ENCODE data around the gene ACTA2. TPM values are rescaled to one million over a fixed set of nuclear protein-coding genes. Genes with fewer than 3 reads are reported as not detected.
A peak's percentile ranks its signal among the peaks of the same experiment; 100 is the strongest.
"Not testable (repeated sequence)": the region's sequence is repeated elsewhere in the genome, so short reads cannot be mapped to it uniquely, and the experiment has no call there.

Gene ACTA2
- total RNA-seq, 1 donor from 2014 or later = 26.1 TPM

GRCh38 chr10:88954458-88955083 lies 2.0 kb upstream of the ACTA2 start:
- FAIRE-seq (no peak), DNase-seq (ENCODE audit: low spot score in 2 of 2) (no peak)

GRCh38 chr10:88953662-88954061 lies 1.1 kb upstream of the ACTA2 start:
- DNase-seq (ENCODE audit: low spot score in 2 of 2) (no peak), FAIRE-seq (no peak)

DNA sequence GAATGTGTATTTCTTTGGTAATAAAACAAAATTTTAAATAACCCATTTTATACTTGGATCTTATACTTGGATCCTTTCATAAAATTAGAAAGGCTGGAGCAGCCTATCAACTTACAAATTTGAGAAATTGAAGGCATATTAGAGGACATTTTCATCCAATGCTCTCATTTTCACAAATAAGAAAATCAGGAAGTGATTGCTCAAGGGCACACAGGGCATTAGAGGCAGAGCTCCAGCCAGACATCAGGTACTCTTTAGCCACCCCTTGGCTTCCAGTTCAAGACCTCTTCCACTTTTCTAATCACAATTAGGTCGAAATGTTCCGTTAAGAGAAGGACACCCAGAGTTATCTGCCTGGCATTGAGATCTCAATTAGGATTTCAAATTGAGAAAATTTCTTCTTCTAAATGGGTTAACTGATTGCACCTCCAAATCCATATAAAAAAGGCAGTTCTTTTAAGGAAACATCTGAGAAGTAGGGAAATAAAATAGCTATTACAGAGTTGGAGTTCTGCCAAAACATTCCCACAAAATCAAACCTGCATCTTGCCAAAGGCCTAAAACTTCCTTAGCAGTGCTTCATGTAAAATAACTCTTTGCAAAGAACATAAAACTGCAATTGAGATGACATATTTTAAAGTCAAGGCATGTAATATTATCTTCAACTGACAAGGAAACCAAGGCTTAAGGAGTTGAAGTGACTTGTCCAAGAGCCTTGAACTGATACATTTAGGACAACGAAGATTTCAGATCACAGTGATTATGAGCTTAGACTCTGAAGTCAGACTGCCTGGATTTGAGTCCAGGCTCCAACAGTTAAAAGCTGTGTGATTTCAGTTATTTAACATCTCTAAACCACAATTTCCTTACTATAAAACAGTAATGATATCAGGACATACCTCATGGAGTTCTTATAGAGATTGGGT lies 2.4 kb downstream of the ACTA2 start:
- no peak for DNase-seq (ENCODE audit: low spot score in 2 of 2)
- FAIRE-seq = no peak

- no peak for DNase-seq (ENCODE audit: low spot score in 2 of 2)
- FAIRE-seq = no peak
These were observed 3.5 kb downstream of the ACTA2 start for GRCh38 chr10:88949051-88949450.

GRCh38 chr10:88946965-88947590 lies 5.5 kb downstream of the ACTA2 start:
- FAIRE-seq (no peak), DNase-seq (ENCODE audit: low spot score in 2 of 2) (no peak)

- FAIRE-seq = no peak
- DNase-seq (ENCODE audit: low spot score in 2 of 2) = no peak
These were observed 6.4 kb downstream of the ACTA2 start for GRCh38 chr10:88946200-88946599.

- no peak for FAIRE-seq
- DNase-seq (ENCODE audit: low spot score in 2 of 2) = no peak
These were observed 7.8 kb downstream of the ACTA2 start for GRCh38 chr10:88944813-88945212.

- FAIRE-seq = no peak
- no peak for DNase-seq (ENCODE audit: low spot score in 2 of 2)
These were observed 8.8 kb downstream of the ACTA2 start for GRCh38 chr10:88943778-88944177.

DNA sequence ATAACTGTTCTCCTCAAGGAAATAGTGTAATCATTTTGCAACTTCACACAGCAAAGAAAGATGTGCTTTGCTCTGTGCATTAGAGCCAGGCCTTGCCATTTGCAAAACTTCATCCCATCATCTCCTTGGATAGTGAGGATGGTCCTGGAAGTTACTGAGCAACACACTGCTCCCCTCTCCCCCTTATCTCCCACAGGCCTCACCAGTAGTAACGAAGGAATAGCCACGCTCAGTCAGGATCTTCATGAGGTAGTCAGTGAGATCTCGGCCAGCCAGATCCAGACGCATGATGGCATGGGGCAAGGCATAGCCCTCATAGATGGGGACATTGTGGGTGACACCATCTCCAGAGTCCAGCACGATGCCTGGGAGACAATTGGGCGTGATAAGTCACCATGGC lies 11.5 kb downstream of the ACTA2 start:
- DNase-seq (ENCODE audit: low spot score in 2 of 2) (no peak), FAIRE-seq (no peak)

DNA sequence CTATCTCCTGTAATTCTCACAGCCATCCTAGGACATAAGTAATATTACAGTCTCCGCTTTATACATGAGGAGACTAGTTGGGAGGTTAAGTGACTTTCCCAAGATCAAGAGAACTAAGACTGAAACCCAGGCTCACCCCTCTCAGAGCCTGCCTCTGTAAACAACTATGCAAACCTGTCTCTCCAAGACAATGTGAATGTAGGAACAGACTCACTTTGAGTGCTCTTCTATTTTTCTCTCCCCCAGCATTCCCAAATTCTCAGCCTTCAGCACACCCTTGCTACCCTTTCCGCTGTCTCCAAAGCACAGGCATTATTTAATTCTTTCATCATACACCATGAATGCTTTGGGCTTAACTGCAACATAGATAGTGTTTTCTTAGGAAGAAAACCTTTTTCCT lies 13.6 kb downstream of the ACTA2 start:
- no peak for FAIRE-seq
- no peak for DNase-seq (ENCODE audit: low spot score in 2 of 2)

GRCh38 chr10:88938039-88938438 lies 14.5 kb downstream of the ACTA2 start:
- FAIRE-seq (no peak), DNase-seq (ENCODE audit: low spot score in 2 of 2) (no peak)

DNA sequence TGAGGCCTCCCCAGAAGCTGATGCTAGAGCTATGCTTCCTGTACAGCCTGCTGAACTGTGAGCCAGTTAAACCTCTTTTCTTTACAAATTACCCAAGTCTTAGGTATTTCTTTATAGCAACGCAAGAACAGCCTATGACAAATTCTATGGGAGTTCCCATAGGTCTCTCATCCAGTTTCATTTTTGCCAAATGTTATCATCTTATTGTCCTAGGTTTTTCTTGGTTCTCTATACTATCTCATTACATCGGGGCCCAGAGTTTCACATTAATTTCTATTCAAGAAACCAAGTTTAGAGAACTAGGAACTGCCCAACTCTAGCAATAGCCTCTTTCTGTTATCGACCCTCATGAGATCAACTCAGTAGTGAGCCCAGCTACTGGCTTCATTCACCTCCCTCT lies 15.9 kb downstream of the ACTA2 start:
- no peak for DNase-seq (ENCODE audit: low spot score in 2 of 2)
- FAIRE-seq = no peak

DNA sequence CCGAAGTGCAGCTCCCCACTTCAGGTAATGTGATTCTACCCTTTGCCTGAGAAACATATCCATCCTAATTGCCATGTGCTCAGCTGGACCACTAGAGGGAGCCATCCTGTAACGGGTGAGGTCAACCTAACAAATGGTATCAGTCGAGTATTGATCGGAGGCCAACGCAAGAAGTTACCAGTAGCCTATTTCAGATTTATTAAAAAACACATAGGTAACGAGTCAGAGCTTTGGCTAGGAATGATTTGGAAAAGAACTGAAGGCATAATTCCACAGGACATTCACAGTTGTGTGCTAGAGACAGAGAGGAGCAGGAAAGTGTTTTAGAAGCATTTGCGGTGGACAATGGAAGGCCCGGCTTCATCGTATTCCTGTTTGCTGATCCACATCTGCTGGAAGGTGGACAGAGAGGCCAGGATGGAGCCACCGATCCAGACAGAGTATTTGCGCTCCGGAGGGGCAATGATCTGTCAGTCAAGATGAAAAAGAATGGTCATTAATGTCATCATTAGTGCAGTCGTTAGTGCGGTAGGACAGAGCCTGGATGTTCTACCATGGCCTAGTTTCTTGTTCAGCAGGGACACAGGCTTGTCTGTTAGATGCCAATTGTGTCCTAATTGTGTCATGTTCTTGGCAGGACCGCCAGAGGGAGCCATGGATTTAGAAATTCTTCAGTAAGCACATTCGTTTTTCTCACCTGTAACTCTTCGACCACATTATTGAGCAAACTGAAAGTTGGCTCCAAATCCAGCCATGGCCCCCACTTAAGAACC lies 17.5 kb downstream of the ACTA2 start:
- DNase-seq (ENCODE audit: low spot score in 2 of 2) = peak in 1 of 2 donors; percentile 32
- FAIRE-seq = no peak

DNA sequence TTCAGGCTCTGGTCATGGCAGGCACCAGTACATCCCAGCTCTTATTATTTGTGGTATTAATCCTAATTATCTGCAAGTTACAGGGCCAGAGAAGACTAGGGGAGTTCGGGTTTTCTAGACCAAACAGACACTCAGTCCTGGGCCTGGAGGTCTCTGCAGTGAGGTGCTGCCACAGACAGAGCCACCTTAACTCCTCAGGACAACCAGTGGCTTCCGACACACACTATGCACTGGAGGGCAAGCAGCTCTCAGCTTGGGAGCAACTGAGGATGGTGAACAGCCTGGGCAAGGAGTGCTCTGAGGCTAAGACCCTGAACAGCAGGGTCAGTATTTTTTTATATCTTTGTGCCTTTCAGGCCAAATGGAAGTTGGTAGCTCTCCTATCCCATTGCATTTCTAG lies 19.0 kb downstream of the ACTA2 start:
- FAIRE-seq (no peak), DNase-seq (ENCODE audit: low spot score in 2 of 2) (no peak)

DNA sequence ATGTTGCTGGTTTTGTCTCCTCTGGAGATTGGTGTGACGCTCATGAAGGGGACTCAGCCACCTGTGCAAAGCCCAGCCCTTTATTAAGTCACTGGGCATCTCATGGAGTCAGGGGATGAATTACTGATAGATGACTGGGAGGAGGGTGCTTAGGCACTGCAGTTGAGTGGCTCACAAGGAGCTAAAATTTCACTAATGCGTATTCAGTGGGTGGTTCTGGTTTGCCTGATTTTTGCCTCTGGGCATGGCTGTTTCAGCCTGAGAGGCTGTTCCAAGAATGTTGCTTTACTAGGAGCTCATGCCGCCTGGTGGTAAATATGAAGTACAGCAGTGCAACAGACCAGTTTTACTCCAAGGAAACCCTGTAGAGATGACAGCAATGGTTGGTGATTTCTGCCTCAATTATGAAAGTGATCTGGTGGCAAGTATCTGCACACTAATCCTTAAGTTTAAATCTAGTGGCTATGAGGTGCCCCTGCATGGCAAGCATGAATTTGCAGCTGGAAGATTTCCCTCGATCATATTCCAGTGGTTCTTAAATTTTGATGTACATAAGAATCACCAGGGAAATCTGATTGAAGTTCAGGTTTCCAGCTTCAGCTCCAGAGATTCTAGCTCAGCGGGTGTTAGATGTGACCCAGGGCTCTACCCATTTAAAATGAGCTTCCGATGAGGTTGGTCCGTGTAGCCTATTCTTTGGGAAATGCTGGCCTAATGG lies 19.9 kb downstream of the ACTA2 start:
- peak in 1 of 2 donors; percentile 19 for DNase-seq (ENCODE audit: low spot score in 2 of 2)
- no peak for FAIRE-seq

- not testable (repeated sequence) for DNase-seq (ENCODE audit: low spot score in 2 of 2); FAIRE-seq
These were observed 20.5 kb downstream of the ACTA2 start for GRCh38 chr10:88932029-88932428.

GRCh38 chr10:88931548-88931947 lies 21.0 kb downstream of the ACTA2 start:
- FAIRE-seq = no peak
- DNase-seq (ENCODE audit: low spot score in 2 of 2) = no peak

GRCh38 chr10:88928254-88928653 lies 24.3 kb downstream of the ACTA2 start:
- no peak for FAIRE-seq
- DNase-seq (ENCODE audit: low spot score in 2 of 2) = no peak

GRCh38 chr10:88927416-88927690 lies 25.2 kb downstream of the ACTA2 start:
- DNase-seq (ENCODE audit: low spot score in 2 of 2) = no peak
- no peak for FAIRE-seq

All from frontal cortex (tissue), 4 donors.